SK-N-MC (cell line): ENCODE data around the gene ITGB3.
A peak's percentile ranks its signal among the peaks of the same experiment; 100 is the strongest.

Experiments
- DNase-seq: peaks from one replicate; pipeline ENCODE4 v3.0.0-alpha.2; 2011; ENCODE audit warnings: low read depth, low spot score
- H3K27ac ChIP-seq: fragments of 200-600 bp; sonication (generic); 2 replicates; pipeline ENCODE4 v1.5.1; 2016; ENCODE audit warnings: mixed run types
- H3K36me3 ChIP-seq: fragments of 200-600 bp; sonication (generic); 2 replicates; pipeline ENCODE4 v1.6.1; 2017; ENCODE audit warnings: antibody characterized with exemption, low read length, mixed read lengths; ENCODE audit not compliant: insufficient read depth
- H3K4me3 ChIP-seq: fragments of 200-600 bp; sonication (generic); 2 replicates; pipeline ENCODE4 v1.5.1; 2016
- H3K9ac ChIP-seq: fragments of 200-600 bp; sonication (generic); 2 replicates; pipeline ENCODE4 v1.8.0; 2017; ENCODE audit warnings: mixed run types, mixed read lengths; ENCODE audit not compliant: insufficient read length
- H3K9me3 ChIP-seq: fragments of 200-600 bp; sonication (generic); 2 replicates; pipeline ENCODE4 v1.6.1; 2017; ENCODE audit warnings: low read depth, mild to moderate bottlenecking, antibody characterized with exemption, low read length, moderate library complexity, mixed read lengths
- EZH2 ChIP-seq: fragments of 200-600 bp; sonication (generic); IDR thresholded peaks from one replicate; pipeline ENCODE4 v1.6.1; 2017; ENCODE audit warnings: antibody characterized with exemption
- FOXP2 ChIP-seq: optimal IDR thresholded peaks from 2 replicates; pipeline ENCODE3; 2011; ENCODE audit warnings: mild to moderate bottlenecking, moderate library complexity; ENCODE audit not compliant: insufficient read depth; ENCODE audit errors: extremely low read length, control extremely low read depth
- POLR2AphosphoS5 ChIP-seq: IDR thresholded peaks from 2 replicates; pipeline ENCODE4 v1.6.1; 2012; ENCODE audit warnings: mild to moderate bottlenecking, low read depth, low read length, borderline replicate concordance

ITGB3 gene

DNA sequence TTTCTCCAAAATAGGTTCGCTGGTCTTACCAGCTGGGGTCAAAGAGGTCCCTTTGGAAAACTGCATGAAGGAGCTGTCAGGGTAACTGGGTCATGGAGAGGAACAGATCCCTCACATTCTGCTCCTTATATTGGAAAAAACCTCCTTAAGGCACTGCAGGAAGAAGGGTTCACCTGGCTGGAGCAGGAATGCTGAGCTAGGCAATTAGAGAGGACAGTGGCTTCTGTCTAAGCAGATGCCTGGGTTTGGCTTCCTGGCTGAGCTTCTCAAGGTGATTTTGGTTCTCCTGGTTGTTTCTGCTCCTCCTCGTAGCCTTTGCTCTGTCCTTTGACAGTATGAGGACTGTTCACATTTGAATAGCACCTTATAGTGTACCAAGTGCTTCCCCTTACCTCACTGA, 19.6 kb downstream of the ITGB3 start:
- no peak for DNase-seq
- Histone ChIP-seq H3K27ac (no peak overlapping the region), H3K36me3 (no peaks in the 10 kb centered on the region), H3K9me3 (no peaks in the 10 kb centered on the region), H3K4me3 (no peak overlapping the region), H3K9ac (no peak overlapping the region)
- TF ChIP-seq EZH2 (no peak), POLR2AphosphoS5 (no peak), FOXP2 (no peak)

GRCh38 chr17:47274319-47275069, 20.9 kb downstream of the ITGB3 start:
- H3K9me3 ChIP-seq = no peaks in the 10 kb centered on the region
- no peaks in the 10 kb centered on the region for H3K36me3 ChIP-seq
- no peak for TF ChIP-seq EZH2
- TF ChIP-seq FOXP2 = no peak
- no peak for TF ChIP-seq POLR2AphosphoS5
- no peak overlapping the region for H3K9ac ChIP-seq
- no peak for DNase-seq
- no peak overlapping the region for H3K27ac ChIP-seq
- H3K4me3 ChIP-seq = no peak overlapping the region

DNA sequence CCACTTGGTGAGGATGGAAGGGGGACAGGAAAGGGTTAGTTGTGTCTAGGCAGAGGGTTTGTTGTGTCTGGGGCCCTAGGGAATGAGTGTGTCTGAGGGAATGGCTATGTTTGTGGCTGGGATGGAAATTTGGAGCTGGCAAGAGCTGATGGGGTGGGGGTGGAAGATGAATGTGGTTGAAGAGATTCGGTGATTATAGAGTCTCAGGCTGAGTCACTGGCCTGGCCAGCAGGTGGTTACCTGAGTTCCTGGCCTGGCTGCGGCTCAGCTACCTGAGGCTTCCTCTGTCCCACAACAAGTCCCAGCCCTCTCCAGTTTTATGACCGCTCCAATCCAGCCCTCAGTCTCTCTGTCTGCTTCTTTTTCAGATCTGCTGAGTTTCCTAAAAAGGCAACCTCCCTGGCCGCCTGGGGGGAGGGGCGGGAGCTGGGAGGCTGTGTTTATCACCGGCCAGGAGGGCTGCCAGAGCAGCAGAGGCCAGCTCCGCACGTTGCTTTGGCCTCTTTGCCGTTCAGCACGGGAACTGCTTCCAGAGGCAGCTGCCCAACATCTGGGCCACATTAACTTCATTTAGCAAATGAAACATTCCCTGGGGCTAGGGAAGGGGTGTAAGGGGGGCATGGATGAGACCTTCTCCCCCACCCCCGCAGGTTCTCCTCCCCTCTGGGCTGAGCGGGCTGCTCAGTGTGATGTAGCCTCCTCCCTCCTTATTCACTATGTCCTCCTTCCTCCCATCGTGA, 21.8 kb downstream of the ITGB3 start:
- no peak; the same call in 1 of the 2 replicates for TF ChIP-seq POLR2AphosphoS5
- no peak for TF ChIP-seq EZH2
- no peak for TF ChIP-seq FOXP2
- H3K27ac ChIP-seq = no peak overlapping the region
- H3K9ac ChIP-seq = no peak overlapping the region
- H3K9me3 ChIP-seq = no peaks in the 10 kb centered on the region
- H3K36me3 ChIP-seq = no peaks in the 10 kb centered on the region
- DNase-seq = peak; percentile 50
- peak overlapping the region; percentile 64 for H3K4me3 ChIP-seq

GRCh38 chr17:47276444-47276843, 22.8 kb downstream of the ITGB3 start:
- H3K9ac ChIP-seq = no peak overlapping the region
- no peaks in the 10 kb centered on the region for H3K36me3 ChIP-seq
- 0 out of 2 replicates have a peak overlapping the region, but pooled peaks have one; percentile 4 for H3K27ac ChIP-seq

GRCh38 chr17:47276868-47277267, 23.2 kb downstream of the ITGB3 start:
- Histone ChIP-seq H3K4me3 (no peak overlapping the region), H3K27ac (0 out of 2 replicates have a peak overlapping the region, but pooled peaks have one; percentile 4), H3K9me3 (no peaks in the 10 kb centered on the region), H3K9ac (no peak overlapping the region), H3K36me3 (no peaks in the 10 kb centered on the region)
- DNase-seq = no peak
- TF ChIP-seq FOXP2 (no peak), POLR2AphosphoS5 (no peak), EZH2 (no peak)

More at GRCh38 chr17:47276444-47276843, 22.8 kb downstream of the ITGB3 start:
- no peak for TF ChIP-seq POLR2AphosphoS5
- Histone ChIP-seq H3K4me3 (peak overlapping the region; percentile 64; the same call in 1 of the 2 replicates), H3K9me3 (no peaks in the 10 kb centered on the region)
- DNase-seq = no peak

GRCh38 chr17:47277921-47278320, 24.3 kb downstream of the ITGB3 start:
- Histone ChIP-seq H3K9me3 (no peaks in the 10 kb centered on the region), H3K36me3 (no peaks in the 10 kb centered on the region), H3K4me3 (no peak overlapping the region), H3K27ac (no peak overlapping the region), H3K9ac (no peak overlapping the region)
- no peak for TF ChIP-seq EZH2
- TF ChIP-seq FOXP2 = no peak
- no peak for TF ChIP-seq POLR2AphosphoS5
- no peak for DNase-seq

- Histone ChIP-seq H3K4me3 (no peak overlapping the region), H3K9me3 (no peaks in the 10 kb centered on the region), H3K36me3 (no peaks in the 10 kb centered on the region), H3K27ac (no peak overlapping the region), H3K9ac (no peak overlapping the region)
- DNase-seq = no peak
- no peak for TF ChIP-seq FOXP2
- no peak for TF ChIP-seq POLR2AphosphoS5
- TF ChIP-seq EZH2 = no peak
Observed at GRCh38 chr17:47278561-47278960, 24.9 kb downstream of the ITGB3 start.

- no peak for DNase-seq
- no peaks in the 10 kb centered on the region for H3K9me3 ChIP-seq
- no peak overlapping the region for H3K9ac ChIP-seq
- H3K4me3 ChIP-seq = no peak overlapping the region
- no peak for TF ChIP-seq FOXP2
- no peak for TF ChIP-seq EZH2
- no peak for TF ChIP-seq POLR2AphosphoS5
- H3K36me3 ChIP-seq = no peaks in the 10 kb centered on the region
- no peak overlapping the region for H3K27ac ChIP-seq
Observed at GRCh38 chr17:47279062-47279801, 25.6 kb downstream of the ITGB3 start.
